ENCODE results near the gene PGM2L1.
A peak's percentile ranks its signal among the peaks of the same experiment; 100 is the strongest.
"Not testable (repeated sequence)": the region's sequence is repeated elsewhere in the genome, so short reads cannot be mapped to it uniquely, and the experiment has no call there.

PGM2L1 gene

DNA sequence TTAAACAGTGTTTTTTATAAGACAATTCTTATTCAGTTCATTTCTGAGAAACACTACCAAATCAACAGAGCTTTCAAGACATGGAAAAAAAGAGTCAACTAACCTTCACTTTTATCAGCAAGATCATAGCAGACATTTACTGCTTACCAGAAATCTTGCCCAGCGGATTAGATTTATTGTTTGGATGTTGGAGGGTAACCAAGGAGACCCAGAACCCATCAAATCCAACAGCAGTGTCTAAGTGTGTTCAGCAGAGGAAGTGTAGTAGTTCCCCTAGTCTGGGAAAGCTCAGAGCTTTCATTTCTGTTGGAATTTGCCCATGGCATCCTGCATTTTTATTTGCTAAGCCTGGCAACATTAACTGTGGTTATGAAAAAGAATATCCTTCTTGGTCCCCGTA lies 2.4 kb upstream of the PGM2L1 start:
- DNase-seq (ENCODE audit: low read depth, low spot score) = no peak

DNA sequence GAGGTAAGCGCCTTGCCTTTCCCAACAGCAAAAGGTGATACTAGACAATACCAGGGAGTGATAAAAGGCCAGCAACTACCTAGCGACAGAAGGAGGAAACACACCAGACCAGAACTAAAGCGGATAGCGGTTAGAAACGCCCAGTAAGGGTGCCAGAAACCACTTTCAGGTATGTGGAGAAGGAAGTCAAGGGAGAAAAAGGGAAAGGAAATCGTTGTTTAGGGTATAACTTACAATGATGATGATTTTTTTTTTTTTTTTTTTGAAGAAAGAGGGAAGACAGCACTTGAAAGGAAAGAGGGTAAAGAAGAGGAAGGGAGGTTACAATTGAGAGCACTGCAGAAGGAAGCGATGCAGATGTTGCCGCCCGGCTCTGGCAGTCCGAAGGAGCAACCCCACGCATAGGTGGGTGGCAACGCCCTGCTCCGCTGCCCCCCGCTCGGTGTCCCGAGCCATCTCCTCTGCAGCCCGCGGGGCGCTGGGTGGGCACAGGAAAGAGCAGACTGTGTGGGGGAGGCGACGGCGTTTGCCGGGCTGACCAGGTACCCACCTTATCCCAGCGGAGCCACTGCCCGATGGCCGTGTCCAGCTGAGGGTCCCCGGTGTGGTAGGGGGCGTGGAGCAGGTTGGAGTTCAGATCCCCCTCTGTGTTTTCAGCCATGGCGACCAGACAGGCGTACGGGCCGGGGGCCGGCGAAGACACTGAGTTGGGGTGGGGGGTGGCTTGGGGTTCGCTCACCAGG lies 561 bp downstream of the PGM2L1 start:
- no peak for DNase-seq (ENCODE audit: low read depth, low spot score)

DNA sequence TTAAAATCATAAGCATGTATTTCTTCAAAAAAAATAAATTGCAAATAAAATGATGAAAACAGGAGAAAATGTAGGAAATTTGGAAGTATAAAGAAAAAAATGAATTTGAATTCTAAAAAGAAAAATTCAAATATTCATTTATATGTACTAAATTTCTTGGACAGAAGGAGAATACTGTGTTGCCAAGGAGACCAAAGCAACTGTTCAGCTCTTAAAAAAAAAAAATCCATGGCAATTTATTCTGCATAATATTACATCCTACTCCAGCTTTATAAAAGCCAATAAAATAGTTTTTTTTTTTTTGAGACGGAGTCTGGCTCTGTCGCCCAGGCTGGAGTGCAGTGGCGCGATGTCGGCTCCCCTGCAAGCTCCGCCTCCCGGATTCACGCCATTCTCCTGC lies 6.0 kb downstream of the PGM2L1 start:
- DNase-seq (ENCODE audit: low read depth, low spot score) = no peak

DNA sequence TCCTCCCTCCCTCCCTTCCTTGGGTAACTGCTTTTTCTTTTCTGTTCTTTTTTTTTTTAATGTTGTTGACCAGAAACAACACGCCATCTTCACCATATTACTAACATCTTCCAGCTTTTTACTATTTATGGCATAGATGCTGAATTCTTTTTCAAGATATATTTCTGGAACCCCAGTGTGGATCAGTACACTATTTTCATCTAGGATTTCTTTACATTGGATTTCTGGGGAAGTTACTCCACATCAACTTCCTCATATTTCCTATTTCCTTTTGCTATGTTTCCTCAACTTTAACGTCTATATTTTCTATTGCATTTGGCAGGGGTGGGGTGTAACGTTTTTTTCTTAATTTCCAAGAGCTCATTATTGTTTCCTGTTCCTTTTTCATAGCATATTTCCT lies 7.0 kb downstream of the PGM2L1 start:
- DNase-seq (ENCODE audit: low read depth, low spot score) = no peak

DNA sequence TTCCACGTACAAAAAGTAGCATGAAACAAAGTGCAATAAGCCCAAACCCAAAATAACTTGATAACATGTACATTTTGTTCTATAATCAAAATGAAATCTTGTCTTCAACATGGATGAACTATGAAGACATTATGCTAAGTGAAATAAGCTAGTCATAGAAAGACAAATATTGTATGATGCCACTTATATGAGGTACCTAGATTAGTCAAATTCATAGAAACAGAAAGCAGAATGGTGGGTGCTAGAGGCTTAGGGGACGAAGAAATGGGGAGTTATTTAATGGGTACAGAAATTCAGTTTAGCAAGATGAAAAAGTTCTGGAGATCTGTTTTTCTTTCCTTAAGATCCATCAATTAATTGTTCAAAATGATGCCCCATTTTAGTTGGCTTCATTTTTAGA lies 7.5 kb downstream of the PGM2L1 start:
- DNase-seq (ENCODE audit: low read depth, low spot score) = no peak

DNA sequence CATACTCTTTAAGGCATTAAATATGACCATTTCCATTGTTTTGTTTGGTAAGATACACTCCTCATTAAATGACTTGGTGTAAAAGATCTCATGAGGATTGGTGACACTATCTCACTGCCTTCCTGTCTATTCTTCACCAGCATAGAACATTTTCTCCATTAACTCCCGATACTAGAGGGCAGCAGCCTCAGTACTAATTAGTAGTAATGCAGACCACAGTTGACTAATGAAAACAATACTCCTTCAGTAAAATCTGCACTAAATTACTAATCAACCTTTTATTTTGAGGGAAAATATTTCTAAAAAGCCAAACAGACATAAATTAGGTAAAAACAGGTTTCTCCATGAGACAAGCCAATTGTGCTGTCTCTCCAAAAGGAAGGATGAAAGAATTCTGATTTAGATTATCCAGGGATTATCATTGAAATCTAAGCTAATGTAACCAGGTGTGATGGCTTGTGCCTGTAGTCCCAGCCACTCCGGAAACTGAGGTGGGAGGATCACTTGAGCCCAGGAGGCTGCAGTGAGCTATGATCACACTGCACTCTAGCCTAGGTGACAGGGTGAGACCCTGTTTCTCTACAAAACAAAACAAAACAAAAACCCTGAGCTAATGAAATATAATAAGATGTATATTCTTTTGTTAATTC lies 9.4 kb downstream of the PGM2L1 start:
- no peak for DNase-seq (ENCODE audit: low read depth, low spot score)

DNA sequence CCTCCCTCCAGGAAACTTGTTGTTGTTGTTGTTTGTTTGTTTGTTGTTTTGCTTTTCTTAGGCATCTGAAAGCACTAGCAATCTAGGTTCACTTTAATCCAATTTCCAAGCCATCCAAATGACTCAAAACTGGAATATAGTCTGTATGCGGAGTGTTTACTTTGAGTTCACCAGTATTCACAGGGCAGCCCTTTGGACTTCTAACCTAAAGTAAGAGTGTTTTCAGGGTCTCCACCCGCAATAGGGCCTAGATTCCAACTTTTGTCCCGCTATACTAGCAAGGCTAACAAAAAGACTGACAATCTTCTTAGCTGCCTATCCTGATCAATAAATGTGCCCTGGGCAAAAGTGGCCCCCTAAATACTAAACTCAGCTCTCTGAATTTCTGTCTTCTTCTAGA lies 13.6 kb downstream of the PGM2L1 start:
- no peak for DNase-seq (ENCODE audit: low read depth, low spot score)

DNA sequence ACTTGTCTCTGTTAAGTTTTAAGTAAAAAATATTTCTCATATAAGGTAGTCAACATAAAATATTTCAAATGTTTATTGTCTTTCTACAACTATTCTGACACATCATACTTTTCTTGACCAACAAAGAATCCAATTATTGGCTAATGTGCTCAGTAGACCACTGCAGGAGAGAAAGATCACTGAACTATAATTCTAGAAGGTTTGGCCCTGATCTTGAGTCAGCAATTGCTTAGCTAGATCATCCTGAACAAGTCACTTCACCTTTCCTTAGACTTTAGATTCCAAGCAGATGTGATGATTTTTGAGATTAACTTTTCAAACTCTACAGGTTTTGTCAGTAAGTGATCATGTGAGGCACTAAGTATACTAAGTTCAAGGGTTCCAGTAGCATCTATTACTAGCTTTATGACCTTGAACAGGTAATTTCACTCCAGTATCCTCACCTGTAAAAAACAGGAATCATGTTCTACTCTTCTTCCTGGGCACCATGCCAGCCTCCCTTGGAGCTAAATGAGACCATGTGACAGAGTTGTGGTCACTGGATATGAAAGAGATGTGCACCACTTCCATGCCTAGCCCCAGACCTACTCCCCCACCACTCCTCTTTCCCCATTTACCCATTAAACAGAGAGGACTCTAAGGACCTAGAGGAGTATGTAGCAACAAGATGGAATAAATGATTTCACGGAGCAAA lies 17.3 kb downstream of the PGM2L1 start:
- no peak for DNase-seq (ENCODE audit: low read depth, low spot score)

DNA sequence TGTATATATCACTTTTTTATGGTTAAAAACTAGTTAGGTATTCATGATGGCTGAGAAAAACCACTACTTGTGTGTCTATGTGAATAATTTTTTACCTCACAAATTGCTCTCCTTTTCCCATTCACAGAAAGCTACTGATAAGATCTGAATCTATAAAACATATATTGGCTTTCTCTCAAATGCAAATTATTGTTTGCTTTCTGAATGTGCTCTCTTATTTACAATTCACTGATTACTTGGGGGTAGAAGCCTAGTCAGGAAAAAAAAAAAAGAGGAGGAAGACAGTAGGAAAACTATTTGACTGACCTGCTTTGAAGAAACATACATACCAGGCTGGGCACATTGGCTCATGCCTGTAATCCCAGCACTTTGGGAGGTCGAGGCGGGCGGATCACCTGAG lies 20.5 kb downstream of the PGM2L1 start:
- no peak for DNase-seq (ENCODE audit: low read depth, low spot score)

DNA sequence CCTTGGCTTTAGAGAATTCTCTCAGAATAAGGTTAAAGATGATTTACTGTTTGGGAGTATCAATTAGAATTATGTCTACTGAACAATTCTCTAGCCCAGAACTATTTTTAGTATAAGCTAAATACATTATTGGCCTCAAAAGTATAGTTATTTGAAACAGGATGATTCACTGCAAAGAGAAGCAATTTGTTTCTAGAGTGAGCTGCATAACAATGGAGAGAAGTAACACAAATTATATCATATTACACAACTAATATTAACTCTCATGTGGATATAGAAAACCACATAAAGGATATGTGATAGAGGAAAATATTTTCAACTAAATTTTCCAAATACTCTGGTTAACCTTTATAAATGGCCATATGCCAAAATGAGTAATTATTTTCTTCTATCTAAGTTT lies 24.9 kb downstream of the PGM2L1 start:
- no peak for DNase-seq (ENCODE audit: low read depth, low spot score)

DNA sequence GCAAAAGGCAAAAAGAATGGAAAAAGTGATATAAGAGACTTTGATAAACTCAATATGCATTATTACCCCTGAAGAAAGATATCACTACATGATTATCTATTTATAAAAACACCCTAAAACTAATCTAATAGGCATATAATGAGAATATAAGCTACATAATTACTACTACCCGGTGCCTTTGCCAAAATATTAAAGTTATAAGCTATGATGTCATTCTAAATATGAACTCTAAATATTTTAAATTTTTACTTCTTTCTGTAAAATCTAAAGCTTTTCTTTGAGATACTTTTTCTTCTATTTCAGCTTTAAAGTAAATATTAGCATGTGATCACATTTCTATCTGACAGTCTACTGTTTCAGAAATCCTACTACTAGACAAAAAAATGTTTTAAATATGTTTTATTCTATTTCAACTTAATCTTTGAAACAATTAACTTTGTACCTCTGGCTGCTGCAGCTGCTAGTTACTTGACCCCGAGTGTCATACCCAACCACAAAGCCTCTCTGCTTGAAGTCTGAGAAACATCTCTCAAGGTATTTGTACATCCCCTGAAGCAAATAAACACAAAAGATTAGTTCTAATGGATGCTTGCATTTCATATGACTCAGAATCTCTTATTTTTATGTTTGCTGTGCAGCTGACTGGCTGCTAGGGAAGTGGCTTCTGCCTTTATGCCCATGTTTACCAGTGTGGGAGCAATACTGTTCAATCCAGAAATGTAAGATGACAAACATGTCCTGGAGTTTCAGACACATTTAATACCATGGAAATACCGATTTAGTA lies 26.8 kb downstream of the PGM2L1 start:
- peak; percentile 53 for DNase-seq (ENCODE audit: low read depth, low spot score)

DNA sequence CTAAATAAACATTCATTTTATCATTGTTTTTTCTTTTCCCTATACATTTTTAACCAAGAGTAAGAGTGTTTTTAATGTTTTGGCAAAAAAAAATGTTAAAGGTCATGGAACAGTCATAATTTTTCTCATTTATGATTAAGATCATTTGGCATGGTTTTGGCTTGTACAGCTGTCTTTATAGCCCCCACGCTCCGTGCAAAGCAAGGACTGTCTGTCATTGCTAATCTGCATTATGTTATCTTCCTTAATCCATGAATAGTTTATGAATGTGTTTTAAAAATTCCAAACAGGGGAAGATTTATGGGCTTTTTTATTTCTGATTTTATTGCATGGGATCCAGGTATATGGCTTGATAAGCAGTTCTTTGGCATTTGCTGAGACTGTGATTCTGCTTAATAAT lies 28.1 kb downstream of the PGM2L1 start:
- DNase-seq (ENCODE audit: low read depth, low spot score) = no peak

DNA sequence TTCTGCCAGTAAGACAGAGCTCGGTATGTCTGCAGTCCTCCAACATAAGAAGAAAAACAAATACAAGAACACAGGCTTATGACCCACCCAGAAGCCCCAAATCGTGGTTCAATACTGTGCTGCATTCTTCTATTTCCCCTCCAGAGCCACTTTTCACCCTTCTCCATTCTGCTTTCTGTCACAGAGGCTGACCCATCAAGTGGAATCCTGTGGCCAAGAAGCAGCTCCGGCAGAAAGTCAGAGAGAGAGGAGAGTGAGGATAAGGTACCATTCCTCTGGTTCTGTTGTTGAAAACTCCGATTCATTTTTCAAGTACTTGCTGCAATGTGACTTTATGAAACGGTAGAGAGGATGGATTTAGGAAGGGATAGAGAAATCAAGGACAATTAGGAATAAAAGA lies 30.4 kb downstream of the PGM2L1 start:
- no peak for DNase-seq (ENCODE audit: low read depth, low spot score)

DNA sequence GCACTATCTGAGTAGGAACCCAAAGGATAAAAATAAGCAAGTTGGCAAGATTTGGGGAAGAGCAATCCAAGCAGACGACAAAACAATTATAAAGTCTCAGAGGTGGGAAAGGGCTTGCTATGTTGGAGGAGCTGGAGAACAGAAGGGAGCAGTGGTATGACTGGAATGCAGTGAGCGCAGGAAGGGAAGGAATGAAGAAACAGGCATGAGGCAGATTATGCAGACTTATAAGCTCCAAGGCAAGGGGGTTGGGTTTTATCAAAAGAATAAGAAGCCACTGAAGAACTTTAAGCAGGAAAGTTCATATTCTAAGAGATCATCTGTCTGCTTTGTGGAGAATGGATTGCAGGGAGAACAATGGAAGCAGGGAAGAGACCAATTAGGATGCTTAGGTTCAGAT lies 31.7 kb downstream of the PGM2L1 start:
- DNase-seq (ENCODE audit: low read depth, low spot score) = no peak

DNA sequence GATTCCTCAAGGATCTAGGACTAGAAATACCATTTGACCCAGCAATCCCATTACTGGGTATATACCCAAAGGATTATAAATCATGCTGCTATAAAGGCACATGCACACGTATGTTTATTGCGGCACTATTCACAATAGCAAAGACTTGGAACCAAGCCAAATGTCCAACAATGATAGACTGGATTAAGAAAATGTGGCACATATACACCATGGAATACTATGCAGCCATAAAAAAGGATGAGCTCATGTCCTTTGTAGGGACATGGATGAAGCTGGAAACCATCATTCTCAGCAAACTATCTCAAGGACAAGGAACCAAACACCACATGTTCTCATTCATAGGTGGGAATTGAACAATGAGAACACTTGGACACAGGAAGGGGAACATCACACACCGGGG lies 32.4 kb downstream of the PGM2L1 start:
- DNase-seq (ENCODE audit: low read depth, low spot score) = not testable (repeated sequence)

DNA sequence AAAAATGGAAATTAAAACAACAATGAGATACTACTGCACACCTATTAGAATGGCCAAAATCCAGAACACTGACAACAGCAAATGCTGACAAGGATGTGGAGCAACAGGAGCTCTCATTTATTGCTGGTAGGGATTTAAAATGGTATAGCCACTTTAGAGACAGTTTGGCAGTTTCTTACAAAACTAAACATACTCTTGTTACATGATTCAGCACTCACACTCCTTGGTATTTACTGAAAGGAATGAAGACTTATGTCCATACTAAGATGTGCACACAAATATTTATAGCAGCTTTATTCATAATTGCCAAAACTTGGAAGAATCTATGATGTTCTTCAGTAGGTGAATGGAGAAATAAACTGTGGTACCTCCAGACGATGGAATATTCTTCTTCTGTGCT lies 40.8 kb downstream of the PGM2L1 start:
- no peak for DNase-seq (ENCODE audit: low read depth, low spot score)

DNA sequence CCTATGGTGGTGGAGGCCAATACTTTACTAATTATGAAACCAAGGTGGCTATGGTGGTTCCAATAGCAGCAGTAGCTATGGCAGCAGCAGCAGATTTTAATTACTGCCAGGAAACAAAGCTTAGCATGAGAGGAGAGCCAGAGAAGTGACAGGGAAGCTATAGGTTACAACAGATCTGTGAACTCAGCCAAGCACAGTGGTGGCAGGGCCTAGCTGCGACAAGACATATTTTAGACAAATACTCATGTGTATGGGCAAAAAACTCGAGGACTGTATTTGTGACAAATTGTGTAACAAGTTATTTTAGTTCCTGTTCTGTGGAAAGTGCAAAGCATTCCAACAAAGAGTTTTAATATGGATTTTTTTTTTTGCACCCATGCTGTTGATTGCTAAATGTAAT lies 42.6 kb downstream of the PGM2L1 start:
- no peak for DNase-seq (ENCODE audit: low read depth, low spot score)

DNA sequence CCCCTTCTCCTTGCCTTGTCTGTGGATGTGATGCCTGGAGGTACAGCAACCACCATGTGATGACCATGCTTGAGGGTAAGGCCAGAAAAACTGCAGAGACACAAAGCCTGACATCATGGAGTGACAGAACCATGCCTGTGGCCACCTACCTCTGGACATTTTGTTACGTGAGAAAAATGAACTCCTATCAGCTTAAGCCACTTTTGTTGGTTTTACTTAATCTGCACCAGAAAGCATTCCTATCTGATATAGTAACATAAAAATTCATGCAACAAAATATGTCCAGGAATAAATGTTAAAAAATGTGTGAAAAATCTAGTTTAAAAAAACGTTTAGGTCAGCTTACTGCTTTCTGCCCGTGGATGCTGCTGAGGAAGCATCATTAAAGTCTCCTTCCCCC lies 44.2 kb downstream of the PGM2L1 start:
- no peak for DNase-seq (ENCODE audit: low read depth, low spot score)

DNA sequence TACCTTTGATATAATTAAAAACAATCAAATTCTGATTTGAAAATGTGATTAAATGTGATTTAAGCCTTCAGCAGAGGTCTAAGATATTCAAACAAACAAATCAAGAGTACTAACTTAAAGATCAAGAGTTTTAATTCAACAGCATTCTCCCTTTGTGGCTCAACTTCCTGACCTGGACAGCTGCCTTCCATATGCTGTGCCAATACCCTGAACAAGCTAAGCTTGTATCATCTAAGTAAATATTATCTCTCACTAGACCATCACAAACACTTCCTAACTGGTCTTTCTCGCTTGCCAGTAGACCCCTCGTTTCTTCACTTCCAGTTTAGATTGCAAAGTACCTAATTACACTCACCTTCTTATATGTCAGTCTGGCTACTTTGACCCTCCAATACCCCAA lies 50.9 kb downstream of the PGM2L1 start:
- DNase-seq (ENCODE audit: low read depth, low spot score) = no peak

DNA sequence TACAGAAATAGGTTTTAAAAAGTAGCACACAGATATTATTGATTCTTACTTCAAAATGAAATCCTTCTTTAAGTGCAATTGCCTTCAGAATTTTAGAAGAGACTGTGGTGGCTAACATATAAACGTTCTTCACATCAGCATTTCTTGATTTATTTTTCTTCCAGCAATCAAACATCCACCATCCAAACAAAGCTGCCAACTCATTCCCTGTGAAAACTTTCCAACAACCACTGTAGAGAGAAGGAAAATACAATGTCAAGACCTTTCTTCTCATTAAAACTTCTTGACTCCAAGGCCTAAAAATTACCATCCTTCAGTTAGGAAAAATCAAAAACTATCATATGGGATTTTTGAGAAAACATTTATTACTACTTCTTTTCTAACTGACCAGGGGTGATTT lies 52.8 kb downstream of the PGM2L1 start:
- no peak for DNase-seq (ENCODE audit: low read depth, low spot score)

DNA sequence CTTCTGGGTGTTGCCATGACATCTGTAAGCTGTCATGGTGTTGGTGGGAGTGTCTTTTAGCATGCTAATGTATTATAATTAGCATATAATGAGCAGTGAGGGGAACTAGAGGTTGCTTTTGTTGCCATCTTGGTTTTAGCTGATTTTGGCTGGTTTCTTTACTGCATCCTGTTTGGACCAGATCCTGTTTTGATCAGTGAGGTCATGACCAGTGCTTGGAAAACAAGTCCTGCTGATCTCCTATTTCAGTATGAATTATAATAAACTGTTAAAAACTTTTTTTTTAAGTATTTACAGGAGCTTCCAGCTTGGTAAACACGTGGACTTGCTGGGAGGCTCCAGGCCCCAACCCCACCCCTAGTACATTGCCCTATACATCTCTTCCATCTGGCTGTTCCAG lies 56.3 kb downstream of the PGM2L1 start:
- no peak for DNase-seq (ENCODE audit: low read depth, low spot score)

DNA sequence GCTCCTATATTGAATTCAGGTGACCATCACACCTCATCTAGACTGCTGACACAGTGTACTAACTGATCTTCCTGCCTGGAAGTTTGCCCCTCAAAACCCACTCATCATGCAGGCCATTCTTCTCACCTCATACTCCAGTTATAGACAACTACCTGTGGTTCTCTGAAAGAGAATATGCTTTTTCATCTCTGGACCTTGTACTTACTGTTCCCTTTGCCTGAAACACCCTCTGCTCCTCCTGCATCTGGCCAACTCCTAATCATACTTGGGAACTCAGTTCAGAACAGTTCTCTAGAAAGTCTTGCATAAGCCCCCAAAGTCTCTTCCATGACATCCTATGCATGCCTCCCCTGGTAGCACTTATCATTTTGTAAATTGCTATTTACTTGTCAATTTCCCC lies 58.6 kb downstream of the PGM2L1 start:
- no peak for DNase-seq (ENCODE audit: low read depth, low spot score)
